ENCODE results near the gene VPS37C.

- TF ChIP-seq CTCF (IDR thresholded peaks at IDR 0.05 in 2 of 3, conservative IDR thresholded peaks at IDR 0.05 in 1 of 3; ENCODE audit: control insufficient read depth in 2 of 3, extremely low read depth in 1 of 3, insufficient read depth in 1 of 3, low read depth in 3 of 3, low read length in 3 of 3), result no peak
- TF ChIP-seq FOXK2 (IDR thresholded peaks at IDR 0.05), result no peak
- no peak for TF ChIP-seq MXI1 (IDR thresholded peaks at IDR 0.05; ENCODE audit: low read depth, low read length)
- TF ChIP-seq, protein P1, sequence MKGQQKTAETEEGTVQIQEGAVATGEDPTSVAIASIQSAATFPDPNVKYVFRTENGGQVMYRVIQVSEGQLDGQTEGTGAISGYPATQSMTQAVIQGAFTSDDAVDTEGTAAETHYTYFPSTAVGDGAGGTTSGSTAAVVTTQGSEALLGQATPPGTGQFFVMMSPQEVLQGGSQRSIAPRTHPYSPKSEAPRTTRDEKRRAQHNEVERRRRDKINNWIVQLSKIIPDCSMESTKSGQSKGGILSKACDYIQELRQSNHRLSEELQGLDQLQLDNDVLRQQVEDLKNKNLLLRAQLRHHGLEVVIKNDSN (IDR thresholded peaks at IDR 0.05; ENCODE audit: borderline replicate concordance, extremely low read length, insufficient read depth, low read depth, low read length), result no peak
- TF ChIP-seq EZH2 (IDR thresholded peaks at IDR 0.05; ENCODE audit: borderline replicate concordance, control insufficient read depth, low read depth, low read length), result no peak
- no peak for TF ChIP-seq USF2 (IDR thresholded peaks at IDR 0.05; ENCODE audit: borderline replicate concordance, low read depth, low read length)
Measured at GRCh38 chr11:61116426-61117167, 44.6 kb downstream of the VPS37C start.

All from GM12878 (cell line).